Cerebellar cortex (tissue), 1 donor: ENCODE data around the gene NAA16.
"Not testable (repeated sequence)": the region's sequence is repeated elsewhere in the genome, so short reads cannot be mapped to it uniquely, and the experiment has no call there.

Experiments
- DNase-seq: peaks from one replicate; pipeline ENCODE4 v3.0.0-alpha.2; 2015; ENCODE audit warnings: low spot score

The NAA16 gene

DNA sequence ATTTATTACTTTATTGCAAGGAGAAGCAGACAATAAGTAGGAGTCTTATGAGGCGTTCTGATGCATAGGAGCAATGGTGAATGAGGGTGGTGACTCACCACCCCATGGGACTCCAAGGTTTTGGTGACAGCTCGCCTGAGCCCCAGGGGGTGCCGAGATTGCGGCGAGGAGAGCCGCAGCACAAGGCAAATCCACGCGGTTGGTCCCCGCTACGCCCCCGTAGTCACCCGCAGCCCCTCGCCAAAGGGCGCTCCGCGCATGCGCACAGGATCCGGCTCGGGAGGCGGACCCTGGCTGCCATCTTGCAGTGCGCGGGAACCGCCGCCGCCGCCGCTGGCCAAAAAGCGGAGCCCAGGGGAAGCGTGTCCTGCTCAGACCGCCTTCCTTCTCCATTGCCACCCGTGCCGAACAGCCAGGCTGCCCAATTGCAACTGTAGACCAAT lies at the start of gene NAA16:
Gene NAA16 (plus strand): TSS at position 305 of the 443 bp plus-strand sequence. CDS start 262 bp downstream, outside the sequence.
- DNase-seq = peak; percentile 86

DNA sequence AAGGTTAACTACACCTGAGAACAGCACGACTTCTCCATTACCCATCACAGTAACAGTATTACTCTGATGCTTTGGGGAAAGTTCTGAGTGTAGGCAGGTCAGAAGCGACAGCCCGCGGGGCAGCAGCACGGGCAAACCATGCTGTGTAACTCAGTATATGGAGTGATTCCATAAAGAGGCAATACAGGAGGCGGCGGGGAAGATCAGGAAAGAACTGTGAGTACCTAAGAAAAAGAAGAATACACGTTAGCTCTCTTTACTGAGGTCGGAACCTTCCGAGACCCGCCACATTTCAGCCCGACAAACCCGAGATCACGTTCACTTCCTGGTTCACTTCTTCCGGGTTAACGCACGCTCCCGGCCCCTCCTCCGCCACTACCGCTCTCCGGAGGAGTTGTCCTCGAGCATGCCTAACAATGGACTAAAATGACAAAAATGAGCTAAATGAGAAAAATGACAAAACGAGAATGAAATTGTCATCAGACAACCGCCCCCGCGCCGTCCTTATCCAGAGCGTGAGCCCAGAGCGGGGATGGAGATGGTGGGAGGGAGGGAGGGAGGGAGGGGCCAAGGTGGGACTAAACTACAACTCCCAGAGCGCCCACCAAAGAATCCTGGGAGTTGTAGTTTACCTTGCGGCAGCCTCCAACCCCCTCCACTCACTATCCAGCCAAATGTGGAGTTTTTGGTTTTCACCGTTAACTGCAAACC lies 47.7 kb upstream of the NAA16 start, which contains the start of gene MTRF1:
Gene MTRF1 (minus strand): TSS at position 316 of the 711 bp plus-strand sequence. CDS start 2,669 bp downstream, outside the sequence.
- DNase-seq = peak; percentile 94

DNA sequence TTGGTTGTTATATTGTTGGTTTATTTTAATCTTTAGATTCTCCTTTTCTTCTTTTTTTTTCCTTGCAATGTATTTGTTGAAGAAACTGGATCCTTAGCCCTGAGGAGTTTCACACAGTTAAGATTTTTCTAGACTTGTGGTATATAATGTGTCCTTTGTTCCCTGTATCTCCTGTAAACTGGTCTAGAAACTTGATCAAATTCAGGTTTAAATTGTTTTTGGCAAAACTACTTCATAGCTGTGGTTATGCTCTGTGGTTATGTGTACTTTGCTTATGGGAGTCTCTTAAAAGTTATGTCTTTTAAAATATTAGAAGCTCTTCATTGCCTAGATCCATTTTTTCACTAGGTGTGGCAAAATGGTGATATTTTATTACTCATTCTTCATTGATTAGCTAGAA lies 44.0 kb upstream of the NAA16 start:
- no peak for DNase-seq

DNA sequence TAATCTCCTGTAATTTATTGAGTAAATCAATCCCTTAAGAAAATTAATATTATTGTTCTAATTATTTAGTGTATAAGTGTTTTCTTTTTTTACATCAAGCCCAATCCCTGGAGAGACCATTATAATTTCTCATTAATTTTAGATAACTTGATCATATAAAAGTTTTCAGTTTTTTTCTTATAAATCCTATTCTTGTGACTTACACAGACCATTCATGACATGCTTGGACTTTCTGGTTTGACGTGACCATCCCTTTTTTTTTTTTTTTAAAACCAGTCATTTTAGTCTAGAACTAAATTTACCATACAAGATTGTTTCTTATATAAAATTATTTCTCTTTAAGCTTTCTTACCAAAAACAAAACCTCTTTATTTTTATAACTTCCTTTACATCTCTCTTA lies 42.3 kb upstream of the NAA16 start:
- peak; percentile 15 for DNase-seq

DNA sequence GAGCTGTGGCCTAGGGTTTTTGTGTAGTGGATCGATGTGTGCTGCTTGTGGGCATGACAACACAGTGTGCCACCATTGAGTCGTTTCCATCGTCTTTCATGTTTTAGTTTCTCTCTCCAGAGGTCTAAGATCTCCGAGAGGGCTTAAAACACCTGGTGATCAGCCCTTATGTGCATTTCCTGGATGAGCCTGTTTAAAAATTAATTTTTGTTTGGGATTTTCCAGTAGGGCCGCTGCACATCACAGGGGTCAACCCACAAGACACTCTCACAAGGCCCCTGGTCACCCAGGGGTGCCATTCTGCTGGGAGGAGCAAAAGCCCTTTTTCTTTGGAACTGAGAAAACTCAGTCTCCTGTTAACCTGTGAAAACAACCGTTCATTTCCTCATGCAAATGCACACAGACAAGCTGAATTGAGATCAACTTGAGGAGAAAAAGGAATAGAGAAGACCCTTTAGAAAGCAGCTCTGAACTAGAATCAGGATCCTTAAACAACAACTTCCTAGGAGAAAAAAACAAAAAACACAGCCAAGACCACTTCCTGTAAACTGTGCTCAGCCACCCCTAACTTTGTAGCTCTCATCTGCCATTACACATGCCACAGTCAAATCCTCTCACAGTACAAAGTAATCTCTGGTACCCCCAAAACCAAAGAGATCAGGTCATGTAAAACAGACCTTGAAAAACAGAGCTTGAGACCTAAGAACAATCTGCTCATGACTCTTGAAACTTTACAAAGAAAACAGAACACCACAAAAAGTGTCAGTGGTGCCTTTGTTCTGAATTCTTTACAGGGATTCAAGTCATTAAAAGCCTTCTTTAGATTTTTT lies 39.4 kb upstream of the NAA16 start:
- DNase-seq = no peak

DNA sequence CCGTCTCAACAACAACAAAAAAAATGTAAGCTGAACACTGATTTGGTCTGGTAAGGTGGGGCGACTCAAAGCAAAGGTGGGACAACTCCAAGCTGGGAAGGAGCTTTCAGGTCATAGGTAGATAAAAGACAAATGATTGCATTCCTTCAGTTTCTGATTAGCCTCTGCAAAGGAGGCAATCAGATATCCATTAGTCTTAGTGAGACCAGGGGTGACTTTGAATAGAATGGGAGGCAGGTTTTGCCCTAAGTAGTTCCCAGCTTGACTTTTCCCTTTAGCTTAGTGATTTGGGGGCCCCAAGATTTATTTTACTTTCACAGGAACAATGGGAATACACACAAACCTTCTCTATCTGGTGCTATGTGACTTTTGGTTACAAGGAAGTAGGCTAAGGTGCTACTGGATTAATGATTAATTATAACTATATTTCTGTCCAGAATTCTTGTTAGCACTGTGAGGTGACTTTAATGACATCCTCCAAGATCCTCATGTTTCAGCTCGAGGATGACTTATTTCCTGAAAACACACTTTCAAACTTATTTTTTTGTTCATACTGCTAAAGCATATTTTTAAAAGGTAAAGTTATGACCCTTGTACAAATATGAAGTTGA lies 37.1 kb upstream of the NAA16 start:
- DNase-seq = no peak

DNA sequence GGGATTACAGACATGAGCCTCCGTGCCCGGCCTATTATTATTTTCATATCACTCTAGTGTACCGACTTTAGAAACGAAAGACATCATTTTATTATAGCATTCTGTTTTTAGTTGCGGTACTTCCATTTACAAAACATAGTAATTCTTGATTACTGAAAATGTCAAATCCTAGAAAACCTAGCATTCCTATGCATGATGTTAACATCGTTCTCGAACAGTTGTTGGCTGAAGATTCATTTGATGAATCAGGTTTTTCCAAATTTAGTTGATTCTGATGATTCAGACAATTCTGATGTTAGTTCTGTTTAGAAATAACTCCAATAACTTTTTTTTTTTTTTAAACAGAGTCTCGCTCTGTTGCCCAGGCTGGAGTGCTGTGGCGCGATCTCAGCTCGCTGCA lies 36.2 kb upstream of the NAA16 start:
- DNase-seq = no peak

DNA sequence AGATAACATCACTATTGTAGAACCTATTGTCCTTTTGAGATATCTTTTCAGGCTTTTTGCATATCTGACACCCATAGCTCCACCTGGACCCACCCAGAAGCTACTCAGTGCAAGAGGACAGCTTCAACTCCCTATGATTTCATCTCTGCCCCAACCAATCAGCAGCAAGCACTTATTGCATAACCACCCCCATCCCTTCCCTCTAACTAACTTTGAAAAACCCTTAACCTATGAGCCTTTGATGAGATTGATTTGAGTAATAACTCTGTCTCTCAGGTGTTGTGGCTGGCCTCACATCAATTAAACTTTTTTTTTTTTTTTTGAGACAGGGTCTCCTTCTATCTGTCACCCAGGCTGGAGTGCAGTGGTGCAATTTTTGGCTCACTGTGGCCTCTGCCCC lies 34.2 kb upstream of the NAA16 start:
- DNase-seq = no peak

DNA sequence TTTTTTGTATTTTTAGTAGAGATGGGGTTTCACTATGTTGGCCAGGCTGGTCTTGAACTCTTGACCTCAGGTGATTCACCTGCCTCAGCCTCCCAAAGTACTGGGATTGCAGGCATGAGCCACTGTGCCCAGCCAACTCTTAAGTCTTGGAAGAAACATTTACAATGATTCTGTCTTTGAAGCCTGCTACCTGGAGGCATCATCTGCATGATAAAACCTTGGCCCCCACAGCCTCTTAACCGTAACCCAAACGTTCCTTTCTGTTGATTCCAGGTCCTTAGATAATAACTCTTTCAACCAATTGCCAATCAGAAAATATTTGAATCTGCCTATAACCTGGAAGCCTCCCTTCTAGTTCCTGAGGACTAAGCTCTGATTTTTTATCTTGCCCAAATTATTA lies 31.9 kb upstream of the NAA16 start:
- DNase-seq = not testable (repeated sequence)

DNA sequence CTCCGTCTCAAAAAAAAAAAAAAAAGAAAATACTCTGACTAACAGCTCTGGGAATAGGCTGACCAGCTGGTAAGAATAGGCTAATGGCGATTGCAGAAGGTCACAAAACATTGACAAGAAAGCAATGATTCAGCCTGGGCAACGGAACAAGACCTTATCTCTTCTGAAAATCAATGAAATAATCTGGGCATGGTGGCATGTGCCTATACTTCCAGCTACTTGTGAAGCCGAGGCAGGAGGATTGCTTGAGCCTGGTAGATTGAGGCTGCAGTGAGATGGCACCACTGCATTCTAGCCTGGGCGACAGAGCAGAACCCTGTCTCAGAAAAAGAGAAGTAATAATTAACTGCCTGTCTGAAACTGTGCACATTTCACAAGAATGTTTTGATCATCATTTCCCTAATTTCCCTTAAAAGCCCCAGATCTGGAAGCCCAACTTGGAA lies 28.9 kb upstream of the NAA16 start:
- no peak for DNase-seq

DNA sequence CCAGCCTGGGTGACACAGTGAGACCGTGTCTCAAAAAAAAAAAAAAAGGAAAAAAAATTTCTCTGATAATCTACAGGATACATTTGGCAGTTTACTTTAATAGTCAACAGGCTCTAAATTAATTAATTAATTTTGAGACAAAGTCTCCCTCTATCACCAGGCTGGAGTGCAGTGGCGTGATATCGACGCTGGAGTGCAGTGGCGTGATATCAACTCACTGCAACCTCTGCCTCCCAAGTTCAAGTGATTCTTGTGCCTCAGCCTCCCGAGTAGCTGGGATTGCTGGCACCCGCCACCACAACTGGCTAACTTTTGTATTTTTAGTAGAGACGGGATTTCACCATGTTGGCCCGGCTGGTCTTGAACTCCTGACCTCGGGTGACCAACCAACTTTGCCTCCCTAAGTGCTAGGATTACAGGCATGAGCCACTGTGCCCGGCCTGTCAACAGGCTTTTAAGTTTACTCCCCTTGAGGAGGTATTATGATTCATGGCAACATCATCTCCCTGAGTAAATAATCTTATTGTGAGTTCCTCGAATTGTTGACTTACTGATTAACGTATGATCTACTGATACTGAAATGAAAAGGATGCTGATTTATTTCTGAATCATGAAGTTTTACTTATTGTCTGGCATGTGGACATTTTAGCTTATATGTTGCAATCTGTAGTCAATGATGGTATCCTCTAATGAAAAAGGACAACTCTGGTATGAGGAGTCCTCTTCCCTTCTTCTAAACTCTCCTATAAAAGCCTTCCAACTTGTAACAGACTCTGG lies 26.4 kb upstream of the NAA16 start:
- DNase-seq = no peak

DNA sequence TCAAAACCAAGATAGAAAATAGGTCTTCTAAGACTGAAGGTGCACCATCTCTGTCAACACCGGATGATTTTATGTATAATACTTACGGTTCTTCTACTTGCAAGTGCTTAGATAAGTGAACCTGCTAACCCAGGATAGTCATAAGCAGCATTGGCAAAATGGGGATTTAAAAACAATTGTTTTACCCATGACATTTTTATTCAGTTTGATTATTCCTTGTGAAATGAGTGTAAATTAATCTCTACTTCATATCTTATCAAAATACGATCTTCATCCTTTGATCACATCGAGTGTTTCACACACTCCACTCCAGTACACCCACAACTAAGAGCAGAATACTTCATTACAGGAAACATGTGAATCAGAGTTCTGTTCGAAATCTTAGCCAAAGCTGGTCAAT lies 24.7 kb upstream of the NAA16 start:
- no peak for DNase-seq

DNA sequence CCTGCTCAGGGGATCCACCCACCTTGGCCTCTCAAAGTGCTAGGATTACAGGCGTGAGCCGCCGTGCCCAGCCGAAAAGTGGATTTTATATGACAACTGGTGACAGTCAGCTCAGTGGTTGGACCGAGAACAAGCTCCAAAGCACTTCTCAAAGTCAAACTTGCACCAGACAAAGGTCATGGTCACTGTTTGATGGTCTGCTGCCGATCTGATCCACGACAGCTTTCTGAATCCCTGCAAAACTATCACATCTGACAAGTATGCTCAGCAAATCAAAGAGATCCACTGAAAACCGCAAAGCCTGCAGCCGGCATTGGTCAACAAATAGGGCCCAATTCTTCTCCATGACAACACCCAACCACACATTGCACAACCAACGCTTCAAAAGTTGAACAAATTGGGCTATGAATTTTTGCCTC lies 21.6 kb upstream of the NAA16 start:
- DNase-seq = no peak

DNA sequence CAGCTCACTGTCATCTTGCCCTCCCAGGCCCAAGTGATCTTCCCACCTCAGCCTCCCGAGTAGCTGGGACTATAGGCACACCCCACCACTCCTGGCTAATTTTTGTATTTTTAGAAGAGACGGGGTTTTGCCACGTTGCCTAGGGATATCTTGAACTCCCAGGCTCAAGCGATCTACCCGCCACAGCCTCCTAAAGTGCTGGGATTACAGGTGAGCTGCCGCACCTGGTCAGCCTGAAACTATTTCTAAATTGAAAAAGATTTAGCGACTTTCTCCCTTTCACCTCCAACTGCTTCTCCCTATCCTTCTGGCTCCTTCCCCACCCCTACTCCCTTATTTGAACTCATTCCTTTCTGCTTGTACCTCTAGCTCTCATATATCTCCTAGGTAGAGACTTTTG lies 19.8 kb upstream of the NAA16 start:
- DNase-seq = no peak

DNA sequence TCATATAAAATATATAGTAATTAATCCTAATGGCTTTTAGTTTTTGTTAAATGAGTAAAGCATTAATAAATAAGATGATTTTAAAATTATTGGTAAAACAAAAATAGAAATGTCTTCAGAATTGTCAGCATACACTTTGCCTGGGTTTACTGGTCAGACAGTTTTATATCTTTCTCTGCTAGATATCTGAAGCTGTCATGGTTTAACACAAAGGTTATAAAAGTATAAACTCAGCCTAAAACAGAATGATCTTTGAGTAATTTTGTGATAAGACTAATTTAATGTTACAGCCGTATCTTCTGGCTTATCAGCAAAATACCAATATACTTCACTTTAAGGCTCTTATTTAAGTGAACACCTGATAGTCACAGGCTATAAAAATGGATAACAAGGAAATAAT lies 17.8 kb upstream of the NAA16 start:
- DNase-seq = no peak

DNA sequence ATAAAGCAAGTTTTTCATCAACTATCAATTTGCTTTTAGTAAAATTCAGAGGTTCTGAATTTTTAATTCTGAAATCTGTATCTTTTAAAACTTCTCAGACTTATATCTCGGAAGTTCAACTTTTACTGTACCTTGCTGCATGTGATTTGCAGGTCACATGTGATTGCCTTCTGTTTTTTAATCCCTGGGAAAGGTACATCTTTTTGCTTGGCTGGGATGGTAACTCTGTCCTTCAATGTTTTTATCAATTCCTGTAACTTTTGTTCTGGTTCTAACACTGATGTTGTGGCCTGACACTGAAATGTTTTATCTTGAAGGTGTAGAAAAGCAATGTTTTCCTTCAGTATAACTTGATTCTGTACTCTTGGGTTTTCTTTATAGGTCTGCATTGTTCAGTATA lies 16.2 kb upstream of the NAA16 start:
- no peak for DNase-seq

DNA sequence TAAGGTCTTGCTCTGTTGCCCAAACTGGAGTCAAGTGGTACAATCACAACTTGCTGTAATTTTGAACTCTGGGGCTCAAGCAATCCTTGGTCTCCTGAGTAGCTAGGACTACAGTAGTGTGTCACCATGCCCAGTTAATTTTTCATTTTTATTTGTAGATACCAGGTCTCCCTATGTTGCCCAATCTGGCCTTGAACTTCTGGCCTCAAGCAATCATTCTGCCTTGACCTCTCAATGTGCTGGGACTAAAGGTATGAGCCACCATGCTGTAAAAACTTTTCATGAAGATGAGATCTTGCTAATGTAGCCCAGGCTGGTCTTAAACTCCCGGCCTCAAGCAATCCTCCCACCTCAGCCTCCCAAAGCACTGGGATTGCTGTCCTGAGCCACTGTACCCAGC lies 15.1 kb upstream of the NAA16 start:
- DNase-seq = no peak

DNA sequence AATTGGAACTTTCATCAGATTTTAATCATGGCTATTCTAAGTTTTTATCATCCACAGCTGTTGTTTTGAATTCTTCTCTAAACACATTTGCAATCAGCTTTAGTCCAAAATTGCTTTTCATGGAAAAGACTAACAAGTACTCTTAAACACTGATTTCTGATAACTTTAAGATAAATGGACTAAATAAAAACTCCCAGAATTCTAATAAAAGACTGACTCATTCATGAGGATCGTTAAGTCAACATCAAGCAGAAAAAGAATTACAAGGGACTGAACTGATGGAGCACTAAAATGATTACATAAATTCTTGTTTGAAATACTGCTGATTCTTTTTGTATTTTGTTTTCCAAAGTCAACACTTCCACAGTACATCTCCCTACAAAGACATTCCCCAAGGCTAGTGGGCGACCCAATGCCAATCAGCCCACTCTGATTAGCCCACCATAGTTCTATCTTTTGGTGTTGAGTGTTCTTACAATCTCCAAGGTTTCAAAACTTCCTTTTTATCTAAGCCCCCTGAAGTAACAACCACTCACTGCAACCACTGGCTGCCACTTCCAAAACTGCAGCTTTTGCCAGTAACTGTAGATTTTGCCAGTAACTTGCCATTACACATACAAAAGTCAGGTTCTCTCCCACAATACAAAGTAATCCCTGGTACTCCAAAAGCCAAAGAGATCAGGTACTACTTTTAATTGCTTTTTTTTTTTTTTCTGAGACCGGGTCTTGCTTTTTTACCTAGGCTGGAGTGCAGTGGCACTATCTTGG lies 14.0 kb upstream of the NAA16 start:
- no peak for DNase-seq

DNA sequence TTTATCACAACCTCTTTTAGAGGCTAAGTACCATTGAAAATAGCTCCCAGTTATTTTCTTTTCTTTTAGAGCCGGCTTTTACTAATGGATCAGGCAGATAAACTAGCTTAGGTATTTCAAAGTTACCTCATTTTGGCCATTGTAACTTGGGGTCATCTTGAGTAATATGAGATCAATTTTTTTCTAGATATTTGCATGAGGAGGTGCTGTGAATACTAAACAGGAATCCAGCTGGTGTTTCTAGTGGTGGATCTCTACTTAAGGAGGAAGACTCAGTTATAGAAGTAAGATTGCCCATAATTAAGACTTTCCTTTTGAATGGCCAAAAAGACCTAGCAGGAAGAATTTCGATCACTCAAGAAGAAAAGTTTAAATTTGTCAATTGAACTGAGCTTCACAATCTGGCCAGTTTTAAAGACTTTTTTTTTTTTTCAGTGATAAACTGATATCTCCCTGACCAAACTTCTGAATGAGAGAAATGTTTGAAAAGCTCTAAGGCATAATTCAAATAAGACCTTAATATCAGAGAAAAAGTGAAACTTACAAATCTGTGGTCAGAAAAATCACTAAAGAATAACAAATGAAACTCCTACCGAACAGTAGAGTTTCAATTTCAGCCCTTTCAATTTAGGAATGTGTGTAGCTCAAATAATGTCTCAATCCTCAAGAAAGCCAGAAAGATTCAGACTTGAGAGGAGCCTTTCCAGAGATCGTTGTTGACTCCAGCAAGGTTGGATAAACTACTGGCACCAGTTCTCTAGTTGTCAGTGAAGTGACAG lies 11.6 kb upstream of the NAA16 start:
- DNase-seq = no peak

DNA sequence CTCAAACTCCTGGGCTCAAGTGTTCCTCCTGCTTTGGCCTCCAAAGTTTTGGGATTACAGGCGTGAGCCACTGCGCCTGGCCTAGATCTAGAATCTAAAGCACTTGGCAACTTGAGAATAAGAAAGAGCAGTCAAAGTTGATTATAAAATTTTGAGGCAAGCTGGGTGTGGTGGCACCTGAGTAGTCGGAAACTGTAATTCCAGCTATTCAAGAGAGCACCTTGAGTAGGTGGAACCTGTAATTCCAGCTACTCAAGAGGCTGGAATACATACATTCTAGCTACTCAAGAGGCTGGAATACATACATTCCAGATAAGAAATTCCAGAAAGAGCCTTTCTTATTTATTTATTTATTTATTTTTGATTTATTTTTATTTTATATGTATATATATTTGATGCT lies 8.3 kb upstream of the NAA16 start:
- no peak for DNase-seq
